K562 treated with DMSO at 1 percent for 4 hours (cell line): ENCODE data around the gene TPST2. TPM values are rescaled to one million over a fixed set of nuclear protein-coding genes. Genes with fewer than 3 reads are reported as not detected.

Source experiments
- total RNA-seq: library from RNA; unstranded; fragments of 300-600 nt; gene quantifications from 2 replicates; pipeline ENCODE4 v1.2.3, GENCODE V29; 2022; ENCODE audit not compliant: insufficient read depth

The TPST2 gene
- 63.0 and 85.9 TPM in 2 replicates for total RNA-seq

GRCh38 chr22:26589845-26590736, at the start of gene TPST2:
Gene TPST2, minus strand, starts transcription at chr22:26590132. Its CDS starts 48,502 bp downstream, at chr22:26541630.

DNA sequence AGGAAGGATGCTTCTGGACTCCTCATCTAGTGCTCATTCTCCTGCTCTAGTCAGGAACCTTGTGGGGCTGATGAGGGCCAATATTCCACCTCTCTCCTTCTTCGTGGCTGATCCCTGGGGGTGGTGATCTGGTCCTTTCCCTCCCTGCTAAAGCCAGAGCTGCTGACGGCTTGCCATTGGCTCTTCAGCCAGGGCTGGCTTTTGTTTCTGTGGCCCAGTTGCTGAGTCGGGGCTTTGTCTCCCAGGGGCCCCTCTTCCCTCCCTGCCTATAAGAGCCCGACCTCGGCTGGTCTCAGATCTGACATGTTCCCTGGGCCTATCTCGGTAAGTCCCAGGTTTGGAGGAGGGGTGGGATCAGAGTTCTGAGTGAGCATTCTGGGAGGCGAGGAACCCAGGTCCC, 31.7 kb upstream of the TPST2 start, which contains the start of gene CRYBA4:
Gene CRYBA4, plus strand, starts transcription at position 301 of the 400 bp plus-strand sequence. CDS start 634 bp downstream, outside the sequence.

GRCh38 chr22:26617271-26618199, 27.6 kb upstream of the TPST2 start, which contains the start of gene CRYBB1:
Gene CRYBB1, minus strand, starts transcription at chr22:26618027. Its CDS starts 1,708 bp downstream, at chr22:26616319.

DNA sequence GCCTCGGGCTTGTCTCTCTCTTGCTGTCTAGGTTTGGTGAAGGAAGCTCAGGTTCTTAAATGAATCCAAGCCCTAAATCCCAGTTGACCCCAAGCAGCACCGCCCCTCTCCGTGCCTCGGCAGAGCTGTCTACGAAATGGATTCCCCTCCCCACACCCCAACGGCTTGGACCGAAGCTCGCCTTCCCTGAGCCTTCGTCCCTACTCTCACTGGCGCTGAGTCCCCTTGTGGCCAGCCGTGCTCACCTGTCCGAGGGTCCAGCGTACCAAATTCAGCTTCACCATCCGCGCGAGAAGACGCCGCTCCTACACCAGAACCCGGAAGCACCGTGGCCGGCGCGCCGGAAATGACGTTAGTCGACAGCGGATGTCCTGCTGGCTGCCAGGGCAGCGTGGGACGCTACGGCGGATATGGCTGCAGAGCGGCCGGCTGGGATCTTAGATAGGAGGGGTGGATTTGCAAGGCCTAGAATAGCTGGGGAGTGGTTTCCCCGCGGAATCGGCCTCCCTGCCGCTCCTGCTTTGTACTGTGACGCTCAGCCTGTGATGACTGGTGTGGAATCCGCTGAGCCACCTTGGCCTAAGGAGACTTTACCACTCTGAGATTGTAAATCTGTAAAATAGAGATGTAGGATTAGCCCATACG, 77.7 kb downstream of the TPST2 start, which contains the start of gene TFIP11:
Gene TFIP11, minus strand, starts transcription at position 325 of the 645 bp plus-strand sequence. CDS start 2,201 bp downstream, outside the sequence.

DNA sequence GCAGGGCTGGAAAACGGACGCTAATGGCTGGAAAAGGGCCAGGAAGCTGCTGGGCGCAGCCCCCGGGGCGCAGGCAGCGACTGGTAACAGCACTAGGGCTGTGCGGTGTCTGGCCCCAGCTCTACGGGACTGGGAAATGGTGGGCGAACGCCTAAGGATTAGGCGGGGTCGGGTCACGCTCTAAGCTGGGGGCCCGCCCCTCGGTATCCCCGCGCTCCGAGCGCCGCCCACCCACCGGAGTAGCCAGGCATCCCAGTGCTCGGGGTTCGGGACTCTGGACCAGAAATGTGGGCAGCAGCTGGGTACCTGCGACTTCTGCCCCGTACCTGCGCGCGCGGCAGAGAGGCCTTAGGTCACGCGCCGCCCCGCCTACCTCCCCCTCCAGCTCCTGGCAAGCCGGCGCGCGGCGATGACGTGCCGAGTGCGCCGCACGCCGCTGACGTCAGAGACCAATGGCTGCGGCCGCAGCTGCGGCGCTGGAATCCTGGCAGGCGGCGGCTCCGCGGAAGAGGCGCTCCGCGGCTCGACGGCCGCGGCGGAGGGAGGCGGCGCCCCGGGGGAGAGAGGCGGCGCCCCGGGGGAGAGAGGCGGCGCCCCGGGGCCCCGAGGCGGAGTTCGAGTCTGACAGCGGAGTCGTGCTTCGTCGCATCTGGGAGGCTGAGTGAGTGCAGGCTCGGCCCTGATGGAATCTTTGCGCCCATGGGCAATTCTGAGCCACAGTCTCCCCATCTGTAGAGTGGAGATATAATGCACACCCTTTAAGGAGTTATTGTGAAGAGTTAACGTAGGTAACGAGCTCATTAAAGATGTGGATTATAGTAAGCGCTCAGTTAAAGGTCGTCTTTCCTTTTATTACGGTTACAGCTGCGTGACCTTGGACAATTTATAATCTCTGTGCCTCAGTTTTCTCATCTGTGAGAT, 106.2 kb downstream of the TPST2 start, which contains the start of the genes HPS4 and SRRD:
Gene HPS4, minus strand, starts transcription at position 345 of the 921 bp plus-strand sequence. CDS start 2,021 bp downstream, outside the sequence.
Gene SRRD, plus strand, starts transcription at position 439 of the 921 bp plus-strand sequence. Its CDS starts 14 bp downstream, at position 453.

Other genes starting within 250 kb of the TPST2 start
- gene ASPHD2, start 160.9 kb downstream of the TPST2 start, total RNA-seq = 0.17 and 1.2 TPM in 2 replicates
- 12.3 and 21.8 TPM in 2 replicates for gene HPS4, start 106.3 kb downstream of the TPST2 start, total RNA-seq
- 7.5 and 13.1 TPM in 2 replicates for gene SRRD, start 106.3 kb downstream of the TPST2 start, total RNA-seq
- gene TFIP11, start 77.7 kb downstream of the TPST2 start, total RNA-seq = 21.5 and 26.5 TPM in 2 replicates
- gene CRYBB1, start 27.9 kb upstream of the TPST2 start, total RNA-seq = not detected in 2 replicates
- gene CRYBA4, start 31.8 kb upstream of the TPST2 start, total RNA-seq = not detected in 2 replicates
- 0.11 and 0.48 TPM in 2 replicates for gene MIAT, start 67.5 kb upstream of the TPST2 start, total RNA-seq